Nephron progenitor cell (in vitro differentiated cells): ENCODE data around the gene NAT9.

Experiments
- DNase-seq: peaks from one replicate; pipeline ENCODE4 v3.0.0; 2021
- H3K27ac Mint-ChIP-seq: 2 replicates; pipeline ENCODE4 v1.8.0; 2021; ENCODE audit warnings: mild to moderate bottlenecking, moderate library complexity, mixed read lengths
- H3K27me3 Mint-ChIP-seq: 2 replicates; pipeline ENCODE4 v1.8.0; 2021; ENCODE audit warnings: mild to moderate bottlenecking, low read depth, mixed read lengths; ENCODE audit not compliant: poor library complexity
- H3K36me3 Mint-ChIP-seq: 2 replicates; pipeline ENCODE4 v1.8.0; 2021; ENCODE audit warnings: low read depth, mixed read lengths
- H3K4me1 Mint-ChIP-seq: 2 replicates; pipeline ENCODE4 v1.8.0; 2021; ENCODE audit warnings: mixed read lengths
- H3K4me3 Mint-ChIP-seq: 2 replicates; pipeline ENCODE4 v1.8.0; 2021; ENCODE audit warnings: mild to moderate bottlenecking, moderate library complexity, mixed read lengths
- H3K9me3 Mint-ChIP-seq: 2 replicates; pipeline ENCODE4 v1.8.0; 2021; ENCODE audit warnings: mild to moderate bottlenecking, moderate library complexity, mixed read lengths
- CTCF ChIP-seq: fragments of 200-600 bp; sonication (generic); IDR thresholded peaks from 2 replicates; pipeline ENCODE4 v1.5.0; 2021; ENCODE audit warnings: antibody characterized with exemption

The NAT9 gene

GRCh38 chr17:74796866-74797265 is 20.7 kb upstream of the NAT9 start:
- Mint-ChIP-seq H3K27me3 (peaks cover 10% of the 10 kb centered on the region), H3K4me3 (no peak overlapping the region), H3K9me3 (no peaks in the 10 kb centered on the region), H3K4me1 (no peaks in the 10 kb centered on the region), H3K27ac (no peak overlapping the region), H3K36me3 (peaks cover 26% of the 10 kb centered on the region)
- no peak for DNase-seq
- TF ChIP-seq CTCF, result no peak

GRCh38 chr17:74796211-74796610 is 20.1 kb upstream of the NAT9 start:
- H3K4me1 Mint-ChIP-seq, result no peaks in the 10 kb centered on the region
- peaks cover 10% of the 10 kb centered on the region for H3K27me3 Mint-ChIP-seq
- no peaks in the 10 kb centered on the region for H3K9me3 Mint-ChIP-seq
- no peak overlapping the region for H3K27ac Mint-ChIP-seq
- TF ChIP-seq CTCF, result no peak
- DNase-seq, result no peak
- no peak overlapping the region for H3K4me3 Mint-ChIP-seq
- peaks cover 30% of the 10 kb centered on the region for H3K36me3 Mint-ChIP-seq

GRCh38 chr17:74795327-74796020 is 19.3 kb upstream of the NAT9 start:
- Mint-ChIP-seq H3K27ac (no peak overlapping the region), H3K4me3 (no peak overlapping the region), H3K9me3 (no peaks in the 10 kb centered on the region)

GRCh38 chr17:74792586-74793105 is 16.5 kb upstream of the NAT9 start:
- H3K27ac Mint-ChIP-seq, result no peak overlapping the region
- no peak for TF ChIP-seq CTCF
- no peaks in the 10 kb centered on the region for H3K4me1 Mint-ChIP-seq
- H3K9me3 Mint-ChIP-seq, result no peaks in the 10 kb centered on the region
- DNase-seq, result no peak
- H3K27me3 Mint-ChIP-seq, result peaks cover 13% of the 10 kb centered on the region
- H3K4me3 Mint-ChIP-seq, result no peak overlapping the region
- peaks cover 17% of the 10 kb centered on the region for H3K36me3 Mint-ChIP-seq

More at GRCh38 chr17:74795327-74796020, 19.3 kb upstream of the NAT9 start:
- peaks cover 12% of the 10 kb centered on the region for H3K27me3 Mint-ChIP-seq
- peaks cover 27% of the 10 kb centered on the region for H3K36me3 Mint-ChIP-seq
- no peaks in the 10 kb centered on the region for H3K4me1 Mint-ChIP-seq
- TF ChIP-seq CTCF, result no peak
- no peak for DNase-seq

- no peak for DNase-seq
- TF ChIP-seq CTCF, result no peak
- no peak overlapping the region for H3K27ac Mint-ChIP-seq
- no peaks in the 10 kb centered on the region for H3K9me3 Mint-ChIP-seq
- peaks cover 13% of the 10 kb centered on the region for H3K27me3 Mint-ChIP-seq
- H3K4me3 Mint-ChIP-seq, result no peak overlapping the region
- peaks cover 8% of the 10 kb centered on the region for H3K4me1 Mint-ChIP-seq
- peaks cover 9% of the 10 kb centered on the region for H3K36me3 Mint-ChIP-seq
Observed at GRCh38 chr17:74790161-74791058, 14.3 kb upstream of the NAT9 start.
